H1 (cell line): Measurements from ENCODE around the gene RDH11. TPM values are rescaled to one million over a fixed set of nuclear protein-coding genes. Genes with fewer than 3 reads are reported as not detected.

Experiments
- PHF8 ChIP-seq: fragments of 200-600 bp; sonication (generic); conservative IDR thresholded peaks from 2 replicates; pipeline ENCODE4 v1.7.1; 2012; ENCODE audit warnings: low read depth, mild to moderate bottlenecking, inconsistent platforms, low read length, moderate library complexity
- polyA plus RNA-seq, 7 experiments: library from polyadenylated mRNA; depleted of rRNA in 3 of 7; stranded (reverse) in 5 of 7; unstranded in 2 of 7; fragments of >200 nt in 5 of 7; fragments of 200-250 nt in 2 of 7; gene quantifications; 1 replicate in 5 of 7; 2 replicates in 1 of 7; 4 replicates in 1 of 7; pipeline versions ENCODE4 v1.2.1 to v1.2.3, GENCODE V29; 2011 to 2013; ENCODE audit warnings: missing spikeins in 2 of 7, mixed read lengths in 2 of 7
- total RNA-seq: library from RNA; stranded (reverse); fragmentation: NEBNext Ultra II Directional; extraction: Animal tissue kit (Norgen Biotek cat#: 25700); gene quantifications from 2 replicates; pipeline ENCODE4 v1.2.1, GENCODE V29; 2021

Gene RDH11
- total and polyA plus RNA-seq, 2 of the 8 experiments (the other 6 are each of a cell fraction or from before 2014, with no cell fraction given), result 104 to 117 TPM

DNA sequence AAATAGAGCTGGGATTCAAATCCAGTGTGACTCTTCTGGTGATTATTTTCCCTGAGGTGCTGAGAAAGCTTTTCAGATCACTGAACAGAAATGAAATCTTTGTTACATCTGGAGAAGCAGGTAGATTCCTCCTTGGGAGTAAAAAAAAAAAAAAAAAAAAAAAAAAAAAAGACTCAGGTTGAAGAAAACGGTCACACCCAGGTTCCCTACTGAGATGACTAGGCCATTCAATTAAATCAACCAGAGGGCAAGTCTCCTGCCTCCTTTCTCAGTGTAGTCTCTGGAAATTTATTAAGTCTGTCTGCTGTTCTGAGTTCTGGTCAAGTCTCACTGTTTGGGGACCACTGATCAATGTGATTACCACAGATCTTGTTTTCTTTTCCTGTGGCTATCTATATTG lies 51.9 kb downstream of the RDH11 start (continued):
- TF ChIP-seq PHF8, result no peak
